ENCODE measurements around the gene INAFM1. TPM values are rescaled to one million over a fixed set of nuclear protein-coding genes. Genes with fewer than 3 reads are reported as not detected.
"Not testable (repeated sequence)": the region's sequence is repeated elsewhere in the genome, so short reads cannot be mapped to it uniquely, and the experiment has no call there.

The INAFM1 gene
- total RNA-seq, 2 experiments from 2014 or later: 9.8 to 10.6 TPM

DNA sequence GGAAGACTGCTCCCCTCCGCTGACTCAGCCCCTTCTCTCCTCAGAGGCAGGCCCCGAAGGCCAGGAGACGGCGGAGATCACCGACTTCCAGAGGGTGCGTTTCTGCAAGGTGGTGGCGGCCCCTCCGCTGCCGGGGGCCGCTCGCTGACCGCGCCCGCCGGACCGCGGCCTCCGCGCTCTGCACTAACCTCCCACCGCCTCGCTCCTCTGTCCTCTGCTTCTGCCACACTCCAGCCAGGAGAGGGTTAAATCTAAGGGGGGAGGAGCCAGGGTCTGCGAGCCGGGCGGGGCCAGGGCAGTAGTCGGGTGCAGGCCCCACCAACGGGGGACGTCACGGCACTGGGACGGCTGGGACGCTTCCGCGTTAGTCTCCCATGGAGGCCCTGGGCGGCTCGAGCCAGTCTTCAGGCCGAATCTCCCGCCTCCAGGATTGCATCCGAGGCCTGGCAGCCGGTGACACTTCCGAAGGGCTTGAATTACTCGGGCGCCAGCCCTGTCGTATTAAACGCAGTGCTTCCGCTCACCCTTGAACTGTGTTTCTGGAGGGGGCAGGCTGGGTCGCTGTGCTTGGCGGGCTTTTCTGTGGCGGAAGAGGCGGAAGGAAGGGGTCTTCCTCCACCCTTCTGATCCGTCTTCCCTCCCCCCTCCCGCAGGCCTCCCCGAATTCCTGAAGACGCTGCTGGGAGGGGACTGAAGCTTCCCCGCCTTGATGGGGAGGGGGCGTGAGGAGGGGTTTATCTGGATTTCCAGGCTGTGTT, 1.2 kb upstream of the INAFM1 start:
- H3K4me3 Mint-ChIP-seq: peak overlapping the region; percentile 94
- no peaks in the 10 kb centered on the region for H3K27me3 Mint-ChIP-seq
- peaks cover 17% of the 10 kb centered on the region for H3K4me1 Mint-ChIP-seq
- peak; percentile 91 for DNase-seq
- peaks cover 8% of the 10 kb centered on the region for H3K36me3 Mint-ChIP-seq
- no peaks in the 10 kb centered on the region for H3K9me3 Mint-ChIP-seq
- peak overlapping the region; percentile 99 for H3K27ac Mint-ChIP-seq

DNA sequence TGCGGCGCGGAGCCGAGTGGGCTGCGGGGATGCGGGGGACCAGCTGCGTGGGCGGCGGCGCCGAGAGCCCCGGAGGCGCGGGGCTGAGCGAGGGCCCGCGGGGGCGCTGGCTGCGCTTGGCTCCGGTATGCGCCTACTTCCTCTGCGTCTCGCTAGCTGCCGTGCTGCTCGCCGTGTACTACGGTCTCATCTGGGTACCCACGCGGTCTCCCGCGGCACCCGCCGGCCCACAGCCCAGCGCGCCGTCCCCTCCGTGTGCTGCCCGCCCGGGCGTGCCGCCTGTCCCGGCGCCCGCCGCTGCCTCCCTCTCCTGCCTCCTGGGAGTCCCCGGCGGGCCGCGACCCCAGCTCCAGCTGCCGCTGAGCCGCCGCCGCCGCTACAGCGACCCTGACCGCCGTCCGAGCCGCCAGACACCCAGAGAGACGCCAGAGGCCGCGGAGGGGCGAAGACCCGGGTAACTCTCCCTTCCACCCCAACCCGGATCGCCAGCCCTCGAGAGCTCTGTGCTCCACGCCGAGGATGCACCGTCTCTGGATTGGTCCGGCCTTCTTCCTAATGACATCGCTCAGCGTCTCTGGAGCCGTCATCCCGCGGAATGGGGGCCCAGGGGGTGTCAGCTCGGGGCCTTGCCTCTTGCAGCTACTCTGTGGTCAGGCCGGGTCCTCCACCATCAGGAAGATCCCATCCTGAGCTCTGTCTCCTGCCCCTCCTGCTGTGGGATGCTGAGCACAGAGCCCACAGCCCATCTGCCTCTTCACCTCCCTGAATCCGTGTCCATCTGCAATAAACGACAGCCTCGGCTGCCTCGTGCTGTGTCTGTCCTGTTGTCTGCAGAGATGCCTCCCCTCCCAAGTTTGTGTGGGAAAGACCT, 441 bp downstream of the INAFM1 start:
- Mint-ChIP-seq H3K9me3 (no peaks in the 10 kb centered on the region), H3K27me3 (no peaks in the 10 kb centered on the region), H3K4me3 (peak overlapping the region; percentile 76), H3K36me3 (peaks cover 11% of the 10 kb centered on the region), H3K4me1 (peaks cover 17% of the 10 kb centered on the region), H3K27ac (peak overlapping the region; percentile 54)
- no peak for DNase-seq

DNA sequence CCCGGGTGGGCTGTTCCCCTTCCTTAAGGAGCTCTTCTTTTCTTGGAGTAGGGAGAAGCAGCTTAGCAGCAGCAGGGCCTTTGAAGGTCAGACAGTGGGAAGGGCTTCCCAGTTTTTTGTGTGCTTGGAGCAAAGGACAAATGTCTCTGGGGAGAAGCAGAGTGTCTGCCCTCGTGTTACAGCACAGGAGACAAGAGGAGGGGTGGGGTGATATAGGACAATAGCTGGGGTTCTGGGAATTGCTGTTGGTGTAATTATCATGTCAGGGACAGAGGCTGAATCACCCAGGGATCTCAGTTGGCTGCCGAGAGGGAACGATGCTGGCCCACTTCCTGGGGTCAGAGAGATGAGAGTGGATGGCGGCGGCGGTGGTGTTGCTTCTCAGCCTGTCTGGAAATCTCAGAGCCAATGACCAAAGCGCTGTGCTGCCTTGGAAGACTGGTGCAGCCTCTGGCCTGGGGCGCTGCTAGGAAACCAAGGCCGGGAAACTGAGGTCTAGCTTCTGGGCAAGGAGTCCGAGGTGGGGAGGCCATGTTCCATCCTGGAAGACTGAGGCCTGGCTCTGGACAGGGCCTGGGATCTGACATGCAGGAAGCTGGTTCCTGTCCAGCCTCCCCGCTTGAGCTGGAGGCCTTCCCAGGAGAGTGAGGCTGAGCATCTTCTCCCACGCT, 1.2 kb downstream of the INAFM1 start:
- Mint-ChIP-seq H3K36me3 (peaks cover 11% of the 10 kb centered on the region), H3K4me1 (peaks cover 17% of the 10 kb centered on the region), H3K27ac (no peak overlapping the region), H3K27me3 (no peaks in the 10 kb centered on the region), H3K4me3 (peak overlapping the region; percentile 76), H3K9me3 (no peaks in the 10 kb centered on the region)
- no peak for DNase-seq

DNA sequence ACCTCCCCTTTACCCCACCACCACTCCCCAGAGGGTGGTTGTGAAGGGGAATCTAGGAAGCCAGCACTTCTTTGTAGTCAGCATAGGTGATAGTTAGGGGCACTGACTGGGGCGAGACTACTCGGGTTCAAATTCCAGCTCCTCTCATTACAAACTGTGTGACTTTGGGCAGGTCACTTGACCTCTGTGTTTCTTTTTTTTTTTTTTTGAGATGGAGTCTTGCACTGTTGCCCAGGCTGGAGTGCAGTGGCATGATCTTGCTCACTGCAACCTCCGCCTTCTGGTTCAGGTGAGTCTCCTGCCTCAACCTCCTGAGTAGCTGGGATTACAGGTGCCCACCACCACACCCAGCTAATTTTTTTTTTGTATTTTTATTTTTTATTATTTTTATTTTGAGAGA, 1.8 kb downstream of the INAFM1 start:
- peaks cover 17% of the 10 kb centered on the region for H3K4me1 Mint-ChIP-seq
- not testable (repeated sequence) for H3K4me3 Mint-ChIP-seq

DNA sequence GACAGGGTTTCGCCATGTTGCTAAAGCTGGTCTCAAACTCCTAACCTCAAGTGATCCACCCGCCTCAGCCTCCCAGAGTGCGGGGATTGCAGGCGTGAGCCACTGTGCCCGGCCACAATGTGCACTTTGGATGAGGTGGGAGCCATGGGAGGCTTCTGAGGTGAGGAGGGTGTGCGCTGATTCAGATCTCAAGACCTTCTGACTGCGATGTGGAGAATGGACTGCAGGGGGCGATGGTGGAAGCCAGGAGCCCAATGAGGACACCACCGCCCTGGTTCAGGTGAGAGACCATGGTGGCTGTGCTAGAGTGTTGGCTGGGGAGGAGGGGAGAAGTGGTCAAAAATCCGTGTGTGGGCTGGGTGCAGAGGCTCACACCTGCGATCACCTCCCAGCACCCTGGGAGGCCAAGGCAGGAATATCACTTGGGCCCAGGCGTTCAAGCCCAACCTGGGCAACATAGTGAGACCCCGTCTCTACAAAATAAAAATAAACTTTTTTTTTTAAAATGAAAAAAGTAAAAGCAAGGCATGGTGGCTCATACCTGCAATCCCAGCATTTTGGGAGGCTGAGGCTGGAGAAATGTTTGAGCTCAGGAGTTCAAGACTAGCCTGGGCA, 5.6 kb downstream of the INAFM1 start:
- H3K36me3 Mint-ChIP-seq: peaks cover 9% of the 10 kb centered on the region
- H3K9me3 Mint-ChIP-seq: no peaks in the 10 kb centered on the region
- H3K4me1 Mint-ChIP-seq: peaks cover 7% of the 10 kb centered on the region
- no peak overlapping the region for H3K27ac Mint-ChIP-seq
- no peaks in the 10 kb centered on the region for H3K27me3 Mint-ChIP-seq
- DNase-seq: peak; percentile 58
- no peak overlapping the region for H3K4me3 Mint-ChIP-seq

More for the DNA sequence above, 1.8 kb downstream of the INAFM1 start:
- H3K27me3 Mint-ChIP-seq, H3K9me3 Mint-ChIP-seq, H3K27ac Mint-ChIP-seq, H3K36me3 Mint-ChIP-seq, DNase-seq: not testable (repeated sequence)

DNA sequence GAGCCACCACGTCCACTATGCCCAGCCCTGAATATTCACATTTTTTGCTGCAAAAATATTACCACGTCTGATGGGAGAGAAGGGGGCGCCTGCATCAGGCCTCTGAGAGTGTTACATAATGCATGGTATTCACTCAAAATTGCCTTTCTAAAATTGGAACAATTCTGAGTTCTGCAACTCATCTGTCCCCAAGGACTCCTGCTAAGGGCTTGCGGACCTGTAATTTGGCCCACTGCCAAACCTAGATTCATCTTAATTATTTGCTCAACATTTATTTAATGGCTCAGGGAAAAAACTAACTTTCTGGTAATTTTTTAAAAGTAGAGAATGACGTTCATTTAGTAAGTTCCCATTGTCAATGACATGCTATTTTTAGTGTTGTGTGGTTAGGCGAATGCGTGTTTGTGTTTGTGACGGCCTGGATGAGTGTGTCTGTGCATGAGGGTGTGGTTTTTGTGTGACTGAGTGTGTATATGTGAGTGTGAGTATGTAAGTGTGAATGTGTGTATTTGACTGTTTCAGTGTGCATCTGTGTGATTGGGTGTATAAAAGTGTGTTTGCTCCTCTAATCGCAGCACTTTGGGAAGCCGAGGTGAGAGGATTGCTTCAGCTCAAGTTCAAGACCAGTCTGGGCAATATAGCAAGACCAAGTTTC, 8.8 kb downstream of the INAFM1 start:
- no peak for DNase-seq
- H3K4me1 Mint-ChIP-seq: peaks cover 5% of the 10 kb centered on the region
- H3K36me3 Mint-ChIP-seq: peaks cover 4% of the 10 kb centered on the region
- H3K4me3 Mint-ChIP-seq: no peak overlapping the region
- H3K9me3 Mint-ChIP-seq: no peaks in the 10 kb centered on the region
- no peaks in the 10 kb centered on the region for H3K27me3 Mint-ChIP-seq
- H3K27ac Mint-ChIP-seq: no peak overlapping the region

DNA sequence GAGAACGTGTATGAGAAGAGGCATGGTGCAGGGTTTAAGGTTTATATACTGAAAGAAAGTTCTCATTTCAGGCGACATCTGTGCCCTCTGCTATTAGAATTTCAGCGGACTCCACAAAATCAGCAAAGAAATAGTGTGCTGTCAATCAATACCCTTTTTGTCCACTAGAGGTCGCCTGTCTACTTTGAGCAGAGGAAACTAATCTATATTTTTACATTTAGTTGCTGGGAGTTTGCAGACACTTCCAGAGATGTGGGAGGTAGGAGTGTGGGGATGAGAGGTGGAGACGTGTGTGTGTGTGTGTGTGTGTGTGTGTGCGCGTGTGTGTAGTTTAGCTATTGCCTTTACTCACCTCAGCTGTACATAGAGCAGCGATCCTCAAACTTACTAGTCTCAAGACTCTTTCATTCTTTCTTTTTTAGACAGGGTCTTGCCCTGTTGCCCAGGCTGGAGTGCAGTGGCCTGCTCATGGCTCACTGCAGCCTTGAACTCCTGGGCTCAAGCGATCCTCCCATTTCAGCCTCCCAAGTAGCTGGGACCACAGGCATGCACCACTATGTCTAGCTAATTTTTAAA, 9.7 kb downstream of the INAFM1 start:
- H3K4me1 Mint-ChIP-seq: peaks cover 9% of the 10 kb centered on the region
- no peak overlapping the region for H3K27ac Mint-ChIP-seq
- H3K9me3 Mint-ChIP-seq: no peaks in the 10 kb centered on the region
- H3K36me3 Mint-ChIP-seq: peaks cover 4% of the 10 kb centered on the region
- no peak for DNase-seq
- H3K4me3 Mint-ChIP-seq: no peak overlapping the region
- no peaks in the 10 kb centered on the region for H3K27me3 Mint-ChIP-seq

DNA sequence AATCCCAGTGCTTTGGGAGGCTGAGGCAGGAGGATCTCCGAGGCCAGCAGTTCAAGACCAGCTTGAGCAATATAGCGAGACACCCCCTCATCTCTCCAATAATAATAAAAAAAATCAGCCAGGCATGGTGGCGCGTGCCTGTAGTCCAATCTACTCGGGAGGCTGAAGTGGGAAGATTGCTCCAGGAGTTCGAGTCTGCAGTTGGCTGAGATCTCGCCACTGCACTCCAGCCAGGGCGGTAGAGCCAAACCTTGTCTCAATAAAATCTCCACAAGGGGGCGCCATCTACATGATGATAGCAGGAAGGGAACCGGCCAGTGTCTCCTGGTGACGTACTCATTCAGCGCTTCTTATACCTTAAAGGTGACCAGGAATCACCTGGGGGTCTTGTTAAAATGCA, 21.4 kb downstream of the INAFM1 start:
- Mint-ChIP-seq H3K27me3 (no peaks in the 10 kb centered on the region), H3K36me3 (peaks cover 1% of the 10 kb centered on the region), H3K9me3 (no peaks in the 10 kb centered on the region), H3K4me1 (peaks cover 6% of the 10 kb centered on the region), H3K4me3 (no peak overlapping the region), H3K27ac (no peak overlapping the region)
- DNase-seq: peak; percentile 75

DNA sequence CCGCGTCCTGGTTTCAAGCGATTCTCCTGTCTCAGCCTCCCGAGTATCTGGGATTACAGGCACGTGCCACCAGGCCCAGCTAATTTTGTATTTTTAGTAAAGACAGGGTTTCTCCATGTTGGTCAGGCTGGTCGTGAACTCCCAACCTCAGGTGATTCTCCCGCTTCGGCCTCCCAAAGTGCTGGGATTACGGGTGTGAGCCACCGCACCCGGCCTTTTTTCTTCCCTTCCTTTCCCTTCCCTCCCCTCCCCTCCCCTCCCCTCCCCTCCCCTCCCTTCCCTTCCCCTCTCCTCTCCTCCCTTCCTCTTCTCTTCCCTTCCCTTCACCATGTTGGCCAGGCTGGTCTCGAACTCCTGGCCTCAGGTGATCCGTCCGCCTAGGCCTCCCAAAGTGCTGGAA, 26.2 kb downstream of the INAFM1 start:
- not testable (repeated sequence) for H3K27me3 Mint-ChIP-seq, DNase-seq, H3K4me1 Mint-ChIP-seq, H3K9me3 Mint-ChIP-seq, H3K27ac Mint-ChIP-seq, H3K36me3 Mint-ChIP-seq, H3K4me3 Mint-ChIP-seq

DNA sequence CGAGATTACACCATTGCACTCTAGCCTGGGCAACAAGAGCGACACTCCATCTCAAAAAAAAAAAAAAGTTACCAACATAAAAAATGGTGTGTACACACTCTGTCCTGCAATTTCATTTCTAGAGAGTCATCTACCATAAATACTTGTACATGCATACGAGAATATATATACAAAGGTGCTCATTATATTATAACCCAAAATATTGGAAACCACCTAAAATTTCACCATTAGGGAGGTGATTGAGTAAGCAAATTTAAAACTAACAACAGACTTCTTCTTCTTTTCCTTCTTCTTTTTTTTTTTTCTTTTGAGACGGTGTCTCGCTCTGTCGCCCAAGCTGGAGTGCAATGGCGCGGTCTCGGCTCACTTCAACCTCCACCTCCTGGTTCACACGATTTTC, 27.6 kb downstream of the INAFM1 start:
- peaks cover 4% of the 10 kb centered on the region for H3K4me1 Mint-ChIP-seq
- no peak for DNase-seq
- H3K36me3 Mint-ChIP-seq: no peaks in the 10 kb centered on the region
- H3K27ac Mint-ChIP-seq: no peak overlapping the region
- no peaks in the 10 kb centered on the region for H3K9me3 Mint-ChIP-seq
- no peak overlapping the region for H3K4me3 Mint-ChIP-seq
- H3K27me3 Mint-ChIP-seq: peaks cover 10% of the 10 kb centered on the region

DNA sequence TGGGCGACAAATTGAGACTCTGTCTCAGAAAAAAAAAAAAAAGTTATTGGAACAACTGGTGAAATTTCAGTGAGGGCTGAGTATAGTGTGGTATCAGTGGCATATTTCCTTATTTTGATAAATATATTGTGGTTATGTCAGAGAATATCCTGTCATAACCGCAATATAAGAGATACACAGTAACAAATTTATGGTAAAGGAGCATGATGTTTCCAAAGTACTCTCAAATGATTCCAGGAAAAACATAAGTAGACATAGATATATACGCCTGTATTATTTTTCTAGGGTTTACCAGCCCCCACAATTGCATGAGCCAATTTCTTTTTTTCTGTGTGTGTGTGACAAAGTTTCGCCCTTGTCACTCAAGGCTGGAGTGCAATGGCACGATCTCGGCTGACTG, 29.3 kb downstream of the INAFM1 start:
- no peak overlapping the region for H3K4me3 Mint-ChIP-seq
- H3K36me3 Mint-ChIP-seq: no peaks in the 10 kb centered on the region
- no peaks in the 10 kb centered on the region for H3K9me3 Mint-ChIP-seq
- peaks cover 4% of the 10 kb centered on the region for H3K4me1 Mint-ChIP-seq
- H3K27me3 Mint-ChIP-seq: peaks cover 10% of the 10 kb centered on the region
- DNase-seq: no peak
- H3K27ac Mint-ChIP-seq: no peak overlapping the region

DNA sequence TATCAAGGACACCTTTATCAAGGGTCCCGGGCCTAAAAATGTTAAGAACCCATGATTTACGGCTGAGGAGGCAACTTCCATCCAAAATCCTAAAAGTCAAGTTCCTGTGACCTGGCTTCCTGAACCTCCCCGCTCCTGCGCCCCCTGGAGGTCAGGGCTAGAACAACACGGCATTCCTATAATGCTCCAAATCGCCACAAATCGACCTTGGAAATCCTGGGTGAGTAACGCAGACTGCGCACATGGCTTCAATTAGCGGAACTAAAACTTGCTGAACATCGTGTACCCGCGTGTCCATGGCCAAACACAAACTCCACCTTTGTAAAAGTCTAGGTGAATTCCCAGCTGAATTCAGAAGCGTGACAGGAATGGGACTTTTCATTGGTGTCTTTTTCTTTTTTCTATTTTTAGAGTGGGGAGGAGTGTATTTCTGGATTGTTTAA, 30.6 kb downstream of the INAFM1 start:
- Mint-ChIP-seq H3K4me3 (no peak overlapping the region), H3K27ac (no peak overlapping the region)

DNA sequence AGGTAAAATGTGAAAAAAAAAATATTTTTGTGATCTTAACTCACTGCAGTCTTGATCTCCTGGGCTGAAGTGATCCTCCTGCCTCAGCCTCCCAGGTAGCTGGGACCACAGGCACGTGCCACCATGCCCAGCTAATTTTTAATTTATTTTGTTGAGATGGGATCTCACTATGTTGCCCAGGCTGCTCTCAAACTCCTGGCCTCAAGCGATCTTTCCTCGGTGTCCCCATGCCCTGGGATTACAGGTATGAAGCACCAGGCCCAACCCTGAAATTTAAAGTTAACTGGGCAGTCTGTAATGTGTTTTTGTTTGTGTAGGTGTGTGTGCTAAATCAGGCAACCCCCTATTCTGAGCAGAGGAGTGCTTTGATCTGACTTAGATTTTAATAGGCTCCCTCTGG, 31.6 kb downstream of the INAFM1 start:
- Mint-ChIP-seq H3K4me1 (peaks cover 4% of the 10 kb centered on the region), H3K4me3 (no peak overlapping the region), H3K36me3 (no peaks in the 10 kb centered on the region), H3K27ac (no peak overlapping the region), H3K9me3 (no peaks in the 10 kb centered on the region), H3K27me3 (peaks cover 15% of the 10 kb centered on the region)
- DNase-seq: no peak

More for the DNA sequence above, 30.6 kb downstream of the INAFM1 start:
- DNase-seq: peak; percentile 30
- Mint-ChIP-seq H3K36me3 (no peaks in the 10 kb centered on the region), H3K27me3 (peaks cover 15% of the 10 kb centered on the region), H3K4me1 (peaks cover 4% of the 10 kb centered on the region), H3K9me3 (no peaks in the 10 kb centered on the region)

DNA sequence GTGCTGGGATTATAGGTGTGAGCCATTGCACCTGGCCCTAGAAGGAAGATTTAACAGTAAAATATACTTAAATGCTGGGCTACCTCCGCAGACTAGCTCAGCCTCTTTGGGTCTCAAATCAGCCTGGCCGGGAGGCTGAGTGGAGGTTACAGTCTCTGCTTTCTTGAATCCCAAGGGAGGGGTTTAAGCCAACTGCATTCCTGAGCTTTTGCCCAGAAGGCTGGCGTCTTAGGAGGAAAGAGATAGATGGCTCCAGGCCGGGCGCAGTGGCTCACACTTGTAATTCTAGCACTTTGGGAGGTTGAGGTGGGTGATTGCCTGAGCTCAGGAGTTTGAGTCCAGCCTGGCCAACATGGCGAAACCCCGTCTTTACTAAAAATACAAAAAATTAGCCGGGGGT, 34.4 kb downstream of the INAFM1 start:
- no peak overlapping the region for H3K27ac Mint-ChIP-seq
- peaks cover 27% of the 10 kb centered on the region for H3K27me3 Mint-ChIP-seq
- peaks cover 4% of the 10 kb centered on the region for H3K4me1 Mint-ChIP-seq
- H3K36me3 Mint-ChIP-seq: no peaks in the 10 kb centered on the region
- no peak overlapping the region for H3K4me3 Mint-ChIP-seq
- no peak for DNase-seq
- H3K9me3 Mint-ChIP-seq: no peaks in the 10 kb centered on the region
